GM12878 (cell line): ENCODE measurements around the gene VIP.

Experiments used
- CTCF ChIP-seq, 3 experiments: IDR thresholded peaks in 2 of 3; conservative IDR thresholded peaks in 1 of 3; 2 replicates each; pipeline ENCODE4 v1.5.1; 2011; ENCODE audit warnings: low read depth in 3 of 3, low read length in 3 of 3, mild to moderate bottlenecking in 3 of 3, control low read depth in 2 of 3, moderate library complexity in 2 of 3, inconsistent platforms in 1 of 3, mixed read lengths in 1 of 3; ENCODE audit not compliant: control insufficient read depth in 2 of 3, insufficient read depth in 1 of 3; ENCODE audit errors: extremely low read depth in 1 of 3
- EP300 ChIP-seq, 2 experiments: fragments of 150-350 bp in 1 of 2; IDR thresholded peaks; 2 replicates each; pipeline ENCODE4 v1.6.1; 2011 to 2012; ENCODE audit warnings: low read depth in 2 of 2, low read length in 2 of 2, borderline replicate concordance in 1 of 2, improper control_type of control experiment in 1 of 2, inconsistent platforms in 1 of 2; ENCODE audit not compliant: control insufficient read depth in 1 of 2
- JUND ChIP-seq: IDR thresholded peaks from 2 replicates; pipeline ENCODE4 v1.6.1; 2012; ENCODE audit warnings: low read depth, mild to moderate bottlenecking, low read length, improper control_type of control experiment, moderate library complexity
- MLLT1 ChIP-seq: fragments of 450-650 bp; IDR thresholded peaks from 2 replicates; pipeline ENCODE4 v1.6.1; 2016; ENCODE audit warnings: mild to moderate bottlenecking
- MYB ChIP-seq: fragments of 150-350 bp; IDR thresholded peaks from 2 replicates; pipeline ENCODE4 v1.6.1; 2014; ENCODE audit warnings: mild to moderate bottlenecking, low read depth, low read length, borderline replicate concordance
- NBN ChIP-seq: fragments of 450-650 bp; IDR thresholded peaks from 2 replicates; pipeline ENCODE4 v1.6.1; 2016
- NR2F1 ChIP-seq: fragments of 450-650 bp; conservative IDR thresholded peaks from 2 replicates; pipeline ENCODE4 v1.6.1; 2017; ENCODE audit warnings: mild to moderate bottlenecking
- POLR2A ChIP-seq: IDR thresholded peaks from 2 replicates; pipeline ENCODE4 v1.6.1; 2011; ENCODE audit warnings: low read depth, mild to moderate bottlenecking, low read length
- POLR2AphosphoS5 ChIP-seq: IDR thresholded peaks from 2 replicates; pipeline ENCODE4 v1.6.1; 2011; ENCODE audit warnings: mild to moderate bottlenecking, low read length, inconsistent platforms
- RELA ChIP-seq: fragments of 450-650 bp; IDR thresholded peaks from 2 replicates; pipeline ENCODE4 v1.8.0; 2014; ENCODE audit warnings: borderline replicate concordance; ENCODE audit not compliant: partially characterized antibody

- TF ChIP-seq EP300 (IDR thresholded peaks at IDR 0.05; ENCODE audit: borderline replicate concordance in 1 of 2, control insufficient read depth in 1 of 2, low read depth in 2 of 2, low read length in 2 of 2) (no peak), RELA (no peak), NBN (no peak), CTCF (IDR thresholded peaks at IDR 0.05 in 2 of 3, conservative IDR thresholded peaks at IDR 0.05 in 1 of 3; ENCODE audit: control insufficient read depth in 2 of 3, extremely low read depth in 1 of 3, insufficient read depth in 1 of 3, low read depth in 3 of 3, low read length in 3 of 3) (no peak), POLR2A (no peak), POLR2AphosphoS5 (no peak), NR2F1 (no peak), MYB (no peak), MLLT1 (no peak), JUND (no peak)
These were observed 13.8 kb upstream of the VIP start for GRCh38 chr6:152736687-152737273.
